Mononuclear cell (primary cell): ENCODE measurements around the gene ABCC1. TPM values are rescaled to one million over a fixed set of nuclear protein-coding genes. Genes with fewer than 3 reads are reported as not detected.
"Not testable (repeated sequence)": the region's sequence is repeated elsewhere in the genome, so short reads cannot be mapped to it uniquely, and the experiment has no call there.

Experiments used
- H3K27me3 ChIP-seq: 2 replicates; pipeline ENCODE4 v1.6.0; 2011; ENCODE audit warnings: low read length, control low read depth; ENCODE audit not compliant: insufficient read depth
- H3K4me1 ChIP-seq: 2 replicates; pipeline ENCODE4 v1.5.1; 2011; ENCODE audit warnings: mild to moderate bottlenecking, low read length, control low read depth; ENCODE audit not compliant: insufficient read depth
- H3K4me3 ChIP-seq: 2 replicates; pipeline ENCODE4 v1.5.1; 2011; ENCODE audit warnings: mild to moderate bottlenecking, low read length, moderate library complexity
- H3K9me3 ChIP-seq: 2 replicates; pipeline ENCODE4 v1.5.1; 2011; ENCODE audit warnings: low read depth, mild to moderate bottlenecking, control low read depth, low read length
- total RNA-seq: library from RNA; depleted of rRNA; stranded (reverse); fragments of >200 nt; gene quantifications from one replicate; pipeline ENCODE4 v1.2.3, GENCODE V29; 2012

Gene ABCC1
- total RNA-seq, 1 donor, result 27.0 TPM

- Histone ChIP-seq H3K27me3 (no peaks in the 10 kb centered on the region), H3K4me3 (no peak overlapping the region), H3K9me3 (no peaks in the 10 kb centered on the region), H3K4me1 (peaks cover 7% of the 10 kb centered on the region)
Measured at GRCh38 chr16:15928261-15929104, 20.9 kb upstream of the ABCC1 start.

- Histone ChIP-seq H3K4me1 (peaks cover 27% of the 10 kb centered on the region), H3K4me3 (no peak overlapping the region), H3K9me3 (no peaks in the 10 kb centered on the region), H3K27me3 (no peaks in the 10 kb centered on the region)
Measured at GRCh38 chr16:15932939-15933338, 16.5 kb upstream of the ABCC1 start.

- Histone ChIP-seq H3K27me3 (no peaks in the 10 kb centered on the region), H3K4me3 (no peak overlapping the region), H3K9me3 (no peaks in the 10 kb centered on the region), H3K4me1 (peaks cover 26% of the 10 kb centered on the region)
Measured at GRCh38 chr16:15933781-15934180, 15.6 kb upstream of the ABCC1 start.

GRCh38 chr16:15934991-15935390 is 14.4 kb upstream of the ABCC1 start:
- H3K9me3 ChIP-seq, result no peaks in the 10 kb centered on the region
- peaks cover 24% of the 10 kb centered on the region for H3K4me1 ChIP-seq
- H3K4me3 ChIP-seq, result no peak overlapping the region
- no peaks in the 10 kb centered on the region for H3K27me3 ChIP-seq

GRCh38 chr16:15936809-15937208 is 12.6 kb upstream of the ABCC1 start:
- H3K4me1 ChIP-seq, result peaks cover 25% of the 10 kb centered on the region
- H3K4me3 ChIP-seq, H3K9me3 ChIP-seq, H3K27me3 ChIP-seq: not testable (repeated sequence)

GRCh38 chr16:15942931-15943690 is 6.3 kb upstream of the ABCC1 start:
- no peak overlapping the region for H3K4me3 ChIP-seq
- H3K9me3 ChIP-seq, result no peaks in the 10 kb centered on the region
- no peaks in the 10 kb centered on the region for H3K27me3 ChIP-seq
- H3K4me1 ChIP-seq, result peaks cover 19% of the 10 kb centered on the region

- H3K4me1 ChIP-seq, result peaks cover 44% of the 10 kb centered on the region
- no peak overlapping the region for H3K4me3 ChIP-seq
- no peaks in the 10 kb centered on the region for H3K27me3 ChIP-seq
- H3K9me3 ChIP-seq, result no peaks in the 10 kb centered on the region
Measured at GRCh38 chr16:15946257-15947044, 3.0 kb upstream of the ABCC1 start.

GRCh38 chr16:15947983-15948509 is 1.4 kb upstream of the ABCC1 start:
- H3K4me1 ChIP-seq, result peaks cover 43% of the 10 kb centered on the region
- no peak overlapping the region for H3K4me3 ChIP-seq
- H3K27me3 ChIP-seq, result no peaks in the 10 kb centered on the region
- no peaks in the 10 kb centered on the region for H3K9me3 ChIP-seq

- Histone ChIP-seq H3K4me1 (peaks cover 43% of the 10 kb centered on the region), H3K4me3 (peak overlapping the region; percentile 58), H3K27me3 (no peaks in the 10 kb centered on the region), H3K9me3 (no peaks in the 10 kb centered on the region)
Measured at GRCh38 chr16:15948532-15949209, 745 bp upstream of the ABCC1 start.

- H3K4me1 ChIP-seq, result peaks cover 60% of the 10 kb centered on the region
- H3K9me3 ChIP-seq, result no peaks in the 10 kb centered on the region
- H3K27me3 ChIP-seq, result no peaks in the 10 kb centered on the region
- peak overlapping the region; percentile 73 for H3K4me3 ChIP-seq
Measured at GRCh38 chr16:15950161-15950854, 892 bp downstream of the ABCC1 start.

- Histone ChIP-seq H3K27me3 (no peaks in the 10 kb centered on the region), H3K9me3 (no peaks in the 10 kb centered on the region), H3K4me1 (peaks cover 60% of the 10 kb centered on the region), H3K4me3 (peak overlapping the region; percentile 73)
Measured at GRCh38 chr16:15950869-15951268, 1.5 kb downstream of the ABCC1 start.

GRCh38 chr16:15951852-15952251 is 2.4 kb downstream of the ABCC1 start:
- H3K9me3 ChIP-seq, result no peaks in the 10 kb centered on the region
- H3K4me3 ChIP-seq, result no peak overlapping the region
- peaks cover 60% of the 10 kb centered on the region for H3K4me1 ChIP-seq
- no peaks in the 10 kb centered on the region for H3K27me3 ChIP-seq

GRCh38 chr16:15952265-15952711 is 2.9 kb downstream of the ABCC1 start:
- Histone ChIP-seq H3K4me3 (no peak overlapping the region), H3K9me3 (no peaks in the 10 kb centered on the region), H3K4me1 (peaks cover 60% of the 10 kb centered on the region), H3K27me3 (no peaks in the 10 kb centered on the region)

- H3K9me3 ChIP-seq, result no peaks in the 10 kb centered on the region
- H3K4me3 ChIP-seq, result no peak overlapping the region
- no peaks in the 10 kb centered on the region for H3K27me3 ChIP-seq
- peaks cover 60% of the 10 kb centered on the region for H3K4me1 ChIP-seq
Measured at GRCh38 chr16:15953477-15953876, 4.1 kb downstream of the ABCC1 start.
